HepG2 (cell line): ENCODE results near the gene OSBPL5. TPM values are rescaled to one million over a fixed set of nuclear protein-coding genes. Genes with fewer than 3 reads are reported as not detected.

ENCODE experiments used
- ATAC-seq: fragments of 200-7000 bp; cut with Tn5 transposase; 3 replicates; pipeline ENCODE4 v1.9.1; 2020; ENCODE audit warnings: mild to moderate bottlenecking, moderate library complexity
- BruUV-seq: library from RNA; stranded (reverse); fragments of 400-500 nt; replicated peaks from 2 replicates; lab custom pipeline; 2021; lab: Mats Ljungman, UMichigan
- CTCF ChIA-PET: fragments of 300-600 bp; formaldehyde crosslinking; extraction: SDS; loops from one replicate; lab custom pipeline; 2021; ENCODE audit warnings: low total read pairs, inconsistent platforms, low intra/inter-chr PET ratio; lab: Yijun Ruan, JAX
- POLR2A ChIA-PET: fragments of 350-600 bp; sonication (Branson Sonifier 250); formaldehyde crosslinking; loops from one replicate; lab custom pipeline; 2020; ENCODE audit warnings: antibody characterized with exemption, inconsistent platforms; lab: Yijun Ruan, JAX
- DNase-seq: peaks from one replicate; pipeline ENCODE4 v3.0.0-alpha.2; 2015; ENCODE audit warnings: low spot score
- FAIRE-seq: peaks from 3 replicates; lab custom pipeline; 2011; peaks lifted over from hg19 to GRCh38; lab: Jason Lieb, UNC
- H2AFZ ChIP-seq: one replicate; pipeline ENCODE4 v1.6.1; 2011; ENCODE audit warnings: low read length, inconsistent platforms
- H3K27ac ChIP-seq: fragments of 300-600 bp; 3 replicates; pipeline ENCODE4 v1.8.0; 2011; ENCODE audit warnings: mixed run types, mild to moderate bottlenecking, mixed read lengths, low read length, inconsistent platforms; ENCODE audit not compliant: insufficient read depth; ENCODE audit errors: extremely low read length
- H3K27me3 ChIP-seq, 2 experiments: fragments of 200-600 bp in 1 of 2; 2 replicates in 1 of 2; 3 replicates in 1 of 2; pipeline versions ENCODE4 v1.6.0 to v1.8.0; 2011; ENCODE audit warnings: low read length in 2 of 2, mild to moderate bottlenecking in 2 of 2, moderate library complexity in 2 of 2, inconsistent platforms in 1 of 2; ENCODE audit not compliant: insufficient read depth in 2 of 2, control insufficient read depth in 1 of 2
- H3K36me3 ChIP-seq, 2 experiments: fragments of 200-600 bp in 1 of 2; replicated peaks in 1 of 2; 2 replicates in 1 of 2; 3 replicates in 1 of 2; pipeline versions ENCODE4 v1.5.1 to v1.8.0; 2011; ENCODE audit warnings: low read length in 2 of 2, inconsistent platforms in 1 of 2; ENCODE audit not compliant: insufficient read depth in 2 of 2, control insufficient read depth in 1 of 2
- H3K4me1 ChIP-seq: 2 replicates; pipeline ENCODE4 v1.5.1; 2012; ENCODE audit warnings: low read length, inconsistent platforms; ENCODE audit not compliant: insufficient read depth
- H3K4me2 ChIP-seq: 2 replicates; pipeline ENCODE4 v1.6.0; 2011; ENCODE audit warnings: low read depth, low read length, inconsistent platforms
- H3K4me3 ChIP-seq, 3 experiments: fragments of 200-600 bp in 1 of 3; sonication (generic), shearing (Covaris generic) in 1 of 3; replicated peaks in 1 of 3; 2 replicates each; pipeline ENCODE4 v1.5.1; 2011 to 2016; ENCODE audit warnings: low read length in 3 of 3, inconsistent platforms in 2 of 3, low read depth in 2 of 3, mild to moderate bottlenecking in 2 of 3, control low read depth in 1 of 3, mixed read lengths in 1 of 3; ENCODE audit not compliant: insufficient read depth in 1 of 3
- H3K79me2 ChIP-seq: one replicate; pipeline ENCODE4 v1.6.1; 2011; ENCODE audit warnings: low read length, inconsistent platforms; ENCODE audit not compliant: insufficient read depth
- H3K9ac ChIP-seq: 2 replicates; pipeline ENCODE4 v1.6.0; 2011; ENCODE audit warnings: mild to moderate bottlenecking, low read depth, low read length, inconsistent platforms; ENCODE audit not compliant: insufficient read depth
- H3K9me3 ChIP-seq: 2 replicates; pipeline ENCODE4 v1.5.1; 2012; ENCODE audit warnings: mild to moderate bottlenecking, low read length
- H4K20me1 ChIP-seq: 2 replicates; pipeline ENCODE4 v1.6.0; 2011; ENCODE audit warnings: inconsistent platforms, mild to moderate bottlenecking, low read length, moderate library complexity; ENCODE audit not compliant: insufficient read depth
- ATAD3A ChIP-seq: sonication (generic); formaldehyde crosslinking; IDR thresholded peaks from 2 replicates; pipeline ENCODE4 v1.4.0; 2020; ENCODE audit warnings: missing genetic modification reagents
- MLLT10 ChIP-seq: sonication (generic); formaldehyde crosslinking; IDR thresholded peaks from 2 replicates; pipeline ENCODE4 v1.4.0; 2020; ENCODE audit warnings: missing genetic modification reagents
- PRMT3 ChIP-seq: sonication (generic); formaldehyde crosslinking; IDR thresholded peaks from 2 replicates; pipeline ENCODE4 v1.8.1; 2022; ENCODE audit warnings: low read depth, mild to moderate bottlenecking, moderate library complexity, missing genetic modification reagents, borderline replicate concordance
- ZMYM3 ChIP-seq: sonication (generic); formaldehyde crosslinking; IDR thresholded peaks from 2 replicates; pipeline ENCODE4 v1.5.1; 2020; ENCODE audit warnings: mild to moderate bottlenecking, missing genetic modification reagents
- ZNF768 ChIP-seq: sonication (generic); formaldehyde crosslinking; IDR thresholded peaks from 2 replicates; pipeline ENCODE4 v1.4.0; 2020; ENCODE audit warnings: missing genetic modification reagents
- WGBS: methylation state at CpG from one replicate; pipeline ENCODE4 v1.1.6; 2017; ENCODE audit warnings: low lambda C conversion rate; 5-methylcytosine and 5-hydroxymethylcytosine counted together
- in situ Hi-C: cut with HindIII; loops from 2 replicates; pipeline ENCODE4 v1.10.0; 2017; ENCODE audit warnings: low pct_unique_long_range_greater_than_20kb; ENCODE audit not compliant: extremely low pct_ligation_motif_present
- intact Hi-C: fragments of 100-400 bp; cut with micrococcal nuclease; formaldehyde crosslinking; loops from one replicate; pipeline ENCODE4 v1.10.0; 2022; ENCODE audit not compliant: unreplicated experiment
- polyA plus RNA-seq, 8 experiments: library from polyadenylated mRNA; depleted of rRNA in 3 of 8; stranded (reverse) in 7 of 8; unstranded in 1 of 8; fragments of >200 nt; fragmentation: Illumina TruSeq in 4 of 8; extraction: Trizol in 4 of 8; gene quantifications; 2 replicates each; pipeline versions ENCODE4 v1.2.1 to v1.2.3, GENCODE V29; 2011 to 2016; ENCODE audit warnings: low read depth in 4 of 8, missing spikeins in 1 of 8, mixed read lengths in 1 of 8; ENCODE audit not compliant: insufficient read depth in 1 of 8
- total RNA-seq, 5 experiments: library from RNA; depleted of rRNA; stranded (reverse); fragments of >200 nt; fragmentation: Illumina TruSeq; extraction: Trizol; gene quantifications; 2 replicates each; pipeline ENCODE4 v1.2.3, GENCODE V29; 2016; ENCODE audit warnings: low read depth in 1 of 5
- TF ChIP-seq, protein P1 (sequence below): sonication (generic); formaldehyde crosslinking; IDR thresholded peaks from 2 replicates; pipeline ENCODE4 v1.4.0; 2020; ENCODE audit warnings: missing genetic modification reagents, borderline replicate concordance
- TF ChIP-seq, protein P2 (sequence below): sonication (generic); formaldehyde crosslinking; conservative IDR thresholded peaks from 2 replicates; pipeline ENCODE4 v1.4.0; 2020; ENCODE audit warnings: missing genetic modification reagents
- TF ChIP-seq, protein P3 (sequence below): sonication (generic); formaldehyde crosslinking; IDR thresholded peaks from 2 replicates; pipeline ENCODE4 v1.8.1; 2023; ENCODE audit warnings: mild to moderate bottlenecking, moderate library complexity, missing genetic modification reagents

Gene OSBPL5
- total and polyA plus RNA-seq, 2 of the 13 experiments (the other 11 are each of a cell fraction or from before 2014, with no cell fraction given) = not detected

- TF ChIP-seq, protein P1, sequence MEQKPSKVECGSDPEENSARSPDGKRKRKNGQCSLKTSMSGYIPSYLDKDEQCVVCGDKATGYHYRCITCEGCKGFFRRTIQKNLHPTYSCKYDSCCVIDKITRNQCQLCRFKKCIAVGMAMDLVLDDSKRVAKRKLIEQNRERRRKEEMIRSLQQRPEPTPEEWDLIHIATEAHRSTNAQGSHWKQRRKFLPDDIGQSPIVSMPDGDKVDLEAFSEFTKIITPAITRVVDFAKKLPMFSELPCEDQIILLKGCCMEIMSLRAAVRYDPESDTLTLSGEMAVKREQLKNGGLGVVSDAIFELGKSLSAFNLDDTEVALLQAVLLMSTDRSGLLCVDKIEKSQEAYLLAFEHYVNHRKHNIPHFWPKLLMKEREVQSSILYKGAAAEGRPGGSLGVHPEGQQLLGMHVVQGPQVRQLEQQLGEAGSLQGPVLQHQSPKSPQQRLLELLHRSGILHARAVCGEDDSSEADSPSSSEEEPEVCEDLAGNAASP = no peak
- TF ChIP-seq ATAD3A (CRISPR knock-in tag) = no peak
Observed at GRCh38 chr11:3204141-3205015, 39.3 kb upstream of the OSBPL5 start (continued).

DNA sequence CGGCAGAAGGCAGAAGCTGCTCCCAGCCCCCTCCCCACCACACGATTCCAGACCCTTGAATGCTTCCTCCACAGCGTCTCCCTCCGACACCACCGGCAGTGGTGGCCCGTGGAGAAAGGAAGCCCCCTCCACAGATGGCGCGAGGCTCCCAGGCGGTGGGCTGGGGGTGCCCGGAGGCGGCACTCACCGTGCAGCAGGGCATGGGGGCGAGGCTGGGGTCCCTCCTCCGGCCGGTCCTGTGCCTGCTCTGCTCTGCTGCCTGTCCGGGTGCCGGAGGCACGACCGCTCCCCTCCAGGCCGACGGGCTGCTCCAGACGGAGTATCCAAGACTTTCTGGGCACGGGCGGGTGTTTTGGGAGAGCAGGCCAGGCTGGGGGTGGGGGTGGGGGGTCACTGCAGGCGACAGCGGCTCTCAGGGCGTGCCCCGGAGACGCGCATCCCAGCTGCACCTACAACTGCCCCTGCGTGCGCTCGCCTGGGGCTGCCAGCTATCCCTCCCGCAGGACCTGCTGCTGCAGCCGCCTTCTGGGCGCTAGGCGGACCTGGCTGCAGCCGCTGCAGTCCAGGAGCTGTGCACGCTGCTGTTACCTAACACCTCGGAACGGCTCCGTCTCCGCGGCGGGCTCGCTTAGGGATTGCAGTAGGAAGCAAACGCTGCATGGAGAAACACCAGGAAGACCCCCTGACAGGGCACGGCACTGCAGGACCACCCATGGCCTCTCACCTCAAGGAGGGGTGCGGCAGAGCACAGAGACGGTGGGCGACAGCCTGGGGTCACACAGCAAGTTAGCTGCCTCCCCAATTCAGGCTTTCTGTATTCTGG is 38.3 kb upstream of the OSBPL5 start:
- WGBS = 18% methylated on average over 9 of the region's 51 CpGs
- peak; percentile 68 for ATAC-seq
- DNase-seq = no peak
- H3K4me3 ChIP-seq = no peak overlapping the region
- in situ Hi-C loops = no loop called here
- H3K36me3 ChIP-seq = no peaks in the 10 kb centered on the region
- BruUV-seq = no TSS peak
- no peaks in the 10 kb centered on the region for H3K9me3 ChIP-seq
- H3K27ac ChIP-seq = no peak overlapping the region
- intact Hi-C loops = no loop called here
- H3K9ac ChIP-seq = no peak overlapping the region
- H3K27me3 ChIP-seq = peaks cover 20 to 65% of the 10 kb centered on the region in 2 experiments
- H4K20me1 ChIP-seq = 0 out of 2 replicates have a peak, but pooled peaks cover 4% of the 10 kb centered on the region
- no peaks in the 10 kb centered on the region for H3K4me1 ChIP-seq
- TF ChIP-seq, protein P2, sequence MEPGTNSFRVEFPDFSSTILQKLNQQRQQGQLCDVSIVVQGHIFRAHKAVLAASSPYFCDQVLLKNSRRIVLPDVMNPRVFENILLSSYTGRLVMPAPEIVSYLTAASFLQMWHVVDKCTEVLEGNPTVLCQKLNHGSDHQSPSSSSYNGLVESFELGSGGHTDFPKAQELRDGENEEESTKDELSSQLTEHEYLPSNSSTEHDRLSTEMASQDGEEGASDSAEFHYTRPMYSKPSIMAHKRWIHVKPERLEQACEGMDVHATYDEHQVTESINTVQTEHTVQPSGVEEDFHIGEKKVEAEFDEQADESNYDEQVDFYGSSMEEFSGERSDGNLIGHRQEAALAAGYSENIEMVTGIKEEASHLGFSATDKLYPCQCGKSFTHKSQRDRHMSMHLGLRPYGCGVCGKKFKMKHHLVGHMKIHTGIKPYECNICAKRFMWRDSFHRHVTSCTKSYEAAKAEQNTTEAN (CRISPR knock-in tag) = no peak
- TF ChIP-seq ZMYM3 (CRISPR knock-in tag) = peak; percentile 57; the same call in 1 of the 2 replicates
- TF ChIP-seq, protein P3, sequence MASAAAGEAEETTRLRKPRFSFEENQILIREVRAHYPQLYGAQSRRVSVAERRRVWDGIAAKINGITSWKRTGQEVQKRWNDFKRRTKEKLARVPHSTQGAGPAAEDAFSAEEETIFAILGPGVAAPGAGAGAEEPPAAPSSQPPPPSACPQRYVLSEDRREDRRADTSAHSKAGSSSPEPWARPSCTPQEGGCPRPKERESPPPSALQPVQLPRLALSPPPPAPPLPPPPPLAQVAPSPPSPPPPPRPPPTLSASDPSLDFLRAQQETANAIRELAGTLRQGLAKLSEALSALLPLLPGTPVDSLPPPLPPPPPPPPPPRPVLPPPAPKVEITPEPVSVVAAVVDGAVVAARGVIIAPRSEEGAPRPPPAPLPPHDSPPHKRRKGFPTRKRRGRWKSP (CRISPR knock-in tag) = no peak
- TF ChIP-seq PRMT3 (CRISPR knock-in tag) = no peak
- peak; percentile 98 for TF ChIP-seq ZNF768 (CRISPR knock-in tag)
- TF ChIP-seq MLLT10 = no peak
- no peak for FAIRE-seq
- CTCF ChIA-PET = no interaction called here
- no peak overlapping the region for H3K4me2 ChIP-seq
- POLR2A ChIA-PET = no interaction called here
- H2AFZ ChIP-seq = no peak overlapping the region
- no peaks in the 10 kb centered on the region for H3K79me2 ChIP-seq
